ENCODE results near the gene MAP7D1.
"Not testable (repeated sequence)": the region's sequence is repeated elsewhere in the genome, so short reads cannot be mapped to it uniquely, and the experiment has no call there.

- TF ChIP-seq, protein P1, sequence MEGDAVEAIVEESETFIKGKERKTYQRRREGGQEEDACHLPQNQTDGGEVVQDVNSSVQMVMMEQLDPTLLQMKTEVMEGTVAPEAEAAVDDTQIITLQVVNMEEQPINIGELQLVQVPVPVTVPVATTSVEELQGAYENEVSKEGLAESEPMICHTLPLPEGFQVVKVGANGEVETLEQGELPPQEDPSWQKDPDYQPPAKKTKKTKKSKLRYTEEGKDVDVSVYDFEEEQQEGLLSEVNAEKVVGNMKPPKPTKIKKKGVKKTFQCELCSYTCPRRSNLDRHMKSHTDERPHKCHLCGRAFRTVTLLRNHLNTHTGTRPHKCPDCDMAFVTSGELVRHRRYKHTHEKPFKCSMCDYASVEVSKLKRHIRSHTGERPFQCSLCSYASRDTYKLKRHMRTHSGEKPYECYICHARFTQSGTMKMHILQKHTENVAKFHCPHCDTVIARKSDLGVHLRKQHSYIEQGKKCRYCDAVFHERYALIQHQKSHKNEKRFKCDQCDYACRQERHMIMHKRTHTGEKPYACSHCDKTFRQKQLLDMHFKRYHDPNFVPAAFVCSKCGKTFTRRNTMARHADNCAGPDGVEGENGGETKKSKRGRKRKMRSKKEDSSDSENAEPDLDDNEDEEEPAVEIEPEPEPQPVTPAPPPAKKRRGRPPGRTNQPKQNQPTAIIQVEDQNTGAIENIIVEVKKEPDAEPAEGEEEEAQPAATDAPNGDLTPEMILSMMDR (IDR thresholded peaks at IDR 0.05), result not testable (repeated sequence)
- TF ChIP-seq ZFX (IDR thresholded peaks at IDR 0.05; ENCODE audit: borderline replicate concordance), result not testable (repeated sequence)
These were observed 2.9 kb downstream of the MAP7D1 start for GRCh38 chr1:36158827-36159252.
